ENCODE results near the gene HNRNPAB.
"Not testable (repeated sequence)": the region's sequence is repeated elsewhere in the genome, so short reads cannot be mapped to it uniquely, and the experiment has no call there.

The HNRNPAB gene

DNA sequence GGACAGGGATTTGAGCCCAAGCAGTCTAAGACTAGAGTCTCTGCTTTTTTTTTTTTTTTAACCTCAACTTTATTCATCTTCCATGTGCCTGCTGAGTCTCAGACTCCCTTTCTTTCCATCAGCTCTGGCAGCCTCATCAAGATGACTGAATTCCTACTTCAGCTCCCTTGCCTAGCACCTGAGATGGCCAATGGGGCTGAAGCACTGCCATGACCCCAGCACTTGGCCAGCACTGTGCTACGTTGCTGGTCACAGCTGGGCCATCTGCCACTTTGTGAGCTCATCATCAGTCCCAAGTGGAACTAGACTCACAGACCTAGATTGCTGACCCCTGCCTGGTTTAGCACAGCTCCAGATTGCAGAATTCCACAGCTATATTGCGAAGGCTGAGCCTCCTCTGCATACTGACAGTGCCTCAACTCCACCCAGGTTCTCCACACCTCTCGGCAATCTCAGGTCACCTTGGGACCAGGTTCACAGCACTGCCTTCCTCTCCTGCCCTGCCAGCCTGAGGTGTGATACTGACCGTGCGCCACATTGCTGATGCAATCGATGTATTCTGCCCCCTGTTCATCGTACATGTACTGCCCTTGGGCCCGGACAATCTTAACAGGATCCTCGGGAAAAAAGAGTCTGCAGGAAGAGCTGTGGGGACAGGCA lies 26.7 kb downstream of the HNRNPAB start:
- no peak for DNase-seq (ENCODE audit: low read depth in 2 of 2)

DNA sequence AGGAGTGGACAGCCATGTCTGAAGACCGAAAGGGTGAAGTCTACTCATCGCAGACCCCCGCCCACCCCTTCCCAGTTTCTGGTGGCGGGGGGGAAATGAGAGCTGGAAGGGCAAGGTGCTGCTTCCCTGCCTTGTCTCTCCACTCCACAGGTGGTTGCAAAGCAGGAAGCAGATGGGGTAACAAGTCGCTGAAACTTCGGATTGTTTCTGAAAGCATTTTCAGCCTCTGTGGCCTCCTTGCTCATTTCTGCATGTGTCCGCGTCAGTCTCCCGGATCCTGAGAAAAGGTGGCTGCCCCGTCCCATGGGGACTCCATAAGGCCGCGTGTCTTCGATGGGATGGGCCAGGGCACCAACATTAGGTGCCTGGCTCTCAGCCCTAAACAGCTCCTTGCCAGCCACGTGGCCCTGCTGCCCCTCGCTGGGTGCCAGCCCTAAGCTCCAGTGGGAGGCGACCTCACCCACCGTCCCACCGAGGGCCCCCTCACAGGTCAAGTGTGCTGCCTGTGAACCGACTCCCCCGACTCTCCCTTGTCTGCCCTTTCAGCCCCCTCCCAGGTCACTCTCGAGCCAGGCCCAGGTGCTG lies 27.3 kb downstream of the HNRNPAB start:
- no peak for DNase-seq (ENCODE audit: low read depth in 2 of 2)

DNA sequence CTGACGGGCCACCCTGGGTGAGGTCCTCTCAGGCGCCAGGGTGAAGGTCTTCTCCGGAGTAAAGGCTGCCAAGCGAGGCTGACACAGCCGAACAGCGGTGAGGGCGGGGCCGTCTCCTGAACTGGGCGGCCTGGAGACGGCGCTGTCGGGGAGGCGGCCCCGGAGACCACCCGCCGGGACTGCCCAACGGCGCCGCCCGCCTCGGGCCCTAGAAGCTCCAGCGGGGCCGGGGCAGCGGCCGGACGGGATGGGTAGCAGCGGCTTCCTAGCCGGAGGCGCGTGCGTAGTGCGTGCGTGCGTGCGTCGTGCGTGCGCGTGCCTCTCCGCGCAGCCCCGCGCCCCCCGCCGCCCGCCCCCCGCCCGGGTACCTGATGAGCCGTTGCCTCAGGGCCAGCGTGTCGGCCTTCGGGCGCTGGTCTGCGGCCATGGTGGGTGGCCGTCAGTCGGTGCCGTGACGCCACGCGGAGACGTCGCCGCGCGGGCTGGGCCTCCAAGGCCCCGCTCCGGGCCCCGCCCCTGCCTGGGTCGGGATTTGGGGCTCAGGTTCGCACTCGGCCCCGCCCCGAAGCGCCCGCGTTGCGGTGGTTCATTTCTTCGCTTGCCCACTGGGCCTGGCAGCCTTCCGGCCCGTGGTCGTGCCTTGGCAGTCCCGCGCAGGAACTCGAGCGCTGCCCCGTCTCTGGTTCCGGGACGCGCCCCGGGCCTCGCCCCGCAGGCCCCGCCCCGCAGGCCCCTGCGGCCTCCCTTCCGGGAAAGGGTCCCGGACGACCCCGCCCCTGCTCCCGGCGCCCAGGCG lies 28.0 kb downstream of the HNRNPAB start, which contains the start of gene PHYKPL:
TSS of gene PHYKPL (minus strand) at position 679 of the 796 bp plus-strand sequence. CDS start at position 427, 252 bp downstream.
- peak; percentile 17 to 39 for DNase-seq (ENCODE audit: low read depth in 2 of 2)

DNA sequence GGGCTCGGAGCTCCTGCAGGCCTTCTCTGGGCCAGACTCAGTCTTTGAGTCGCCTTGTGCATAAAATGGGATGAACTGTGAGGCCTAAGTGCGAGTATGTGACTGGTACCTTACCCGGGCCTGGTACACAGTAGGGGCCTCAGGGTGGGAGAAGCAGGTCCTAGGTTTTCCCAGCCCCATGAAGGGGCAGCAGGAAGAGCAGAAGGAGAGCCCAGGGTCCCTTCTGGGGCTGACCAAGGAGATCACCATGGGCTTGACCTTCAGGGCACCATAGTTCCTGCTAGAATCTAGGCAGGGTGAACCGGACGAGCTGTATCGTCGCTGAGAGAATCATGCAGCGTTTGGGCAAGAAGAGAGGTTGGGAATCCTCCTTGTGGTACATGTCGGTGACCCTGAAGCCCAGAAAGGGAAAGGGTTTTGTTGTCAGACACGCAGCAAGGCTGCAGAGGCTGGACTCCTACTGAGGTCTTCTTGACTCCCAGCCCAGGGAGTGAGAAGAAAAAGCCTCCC lies 28.6 kb downstream of the HNRNPAB start:
- no peak for DNase-seq (ENCODE audit: low read depth in 2 of 2)

DNA sequence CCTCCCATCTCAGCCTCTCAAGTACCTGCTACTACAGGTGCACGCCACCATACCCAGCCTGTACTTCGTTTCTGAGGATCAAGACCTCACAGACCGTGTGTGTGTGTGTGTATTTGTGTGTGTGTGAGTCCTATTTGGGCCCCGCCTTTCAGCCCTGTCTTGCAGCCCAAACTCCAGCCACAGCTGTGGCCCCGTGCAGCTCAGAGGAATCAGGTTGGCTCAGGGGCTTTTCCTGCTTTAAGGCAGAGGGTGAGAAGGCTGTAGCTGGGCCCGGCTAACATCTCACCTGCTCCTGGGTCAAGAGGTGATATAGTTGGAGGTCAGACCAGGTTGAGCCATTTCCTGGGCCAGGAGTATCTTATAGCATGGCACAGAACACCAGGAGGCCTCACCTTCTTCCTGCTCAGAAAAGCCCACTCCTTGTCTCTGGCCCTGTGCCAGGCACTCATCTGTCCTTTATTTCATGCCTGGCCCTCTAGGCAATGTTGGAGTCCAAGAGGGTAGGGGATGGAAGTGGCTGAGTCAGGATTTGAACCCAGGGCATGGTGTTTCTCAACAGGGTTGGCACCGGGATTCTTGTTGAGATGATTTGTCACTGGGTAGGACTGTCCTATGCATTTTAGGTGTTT lies 29.9 kb downstream of the HNRNPAB start:
- no peak for DNase-seq (ENCODE audit: low read depth in 2 of 2)

DNA sequence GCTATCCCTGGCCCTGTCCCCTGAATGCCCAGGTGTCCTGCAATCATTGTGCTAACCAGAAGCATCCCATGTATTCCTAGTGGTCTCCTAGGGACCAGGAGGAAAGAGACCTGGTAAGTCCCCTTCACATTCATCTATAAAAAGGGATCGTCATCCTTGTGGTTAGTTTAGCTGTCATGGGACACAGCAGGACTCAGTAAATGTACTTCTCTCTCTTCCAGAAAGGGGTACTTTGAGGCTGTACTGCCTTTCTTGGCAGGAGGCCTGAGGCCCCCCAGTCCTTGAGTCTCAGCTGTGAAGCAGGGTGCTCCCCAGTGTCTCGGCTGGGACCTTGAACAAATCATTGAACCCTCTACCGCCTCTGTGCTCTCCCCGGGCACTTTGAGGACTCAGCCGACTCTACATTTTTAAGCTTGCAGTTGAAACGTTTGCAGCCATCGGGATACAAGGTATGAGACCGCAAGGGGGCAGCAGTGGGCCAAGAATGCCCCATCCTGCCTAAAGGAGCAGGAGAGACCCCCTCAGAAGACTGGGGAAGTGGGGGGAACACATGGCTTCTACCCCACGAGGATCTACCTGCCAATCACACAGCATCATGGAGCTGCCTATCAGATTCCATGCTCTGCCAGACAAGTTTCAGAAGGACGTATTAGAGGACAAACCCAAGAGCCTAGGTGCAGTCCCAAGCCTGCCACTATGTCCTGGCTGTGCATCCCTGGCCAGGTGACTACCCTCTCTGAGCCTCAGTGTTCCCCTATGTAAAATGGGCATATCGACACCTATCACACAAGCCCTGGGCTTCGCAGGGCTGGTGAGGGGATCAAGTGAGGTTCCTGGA lies 30.6 kb downstream of the HNRNPAB start:
- peak; percentile 41 to 56 for DNase-seq (ENCODE audit: low read depth in 2 of 2)

DNA sequence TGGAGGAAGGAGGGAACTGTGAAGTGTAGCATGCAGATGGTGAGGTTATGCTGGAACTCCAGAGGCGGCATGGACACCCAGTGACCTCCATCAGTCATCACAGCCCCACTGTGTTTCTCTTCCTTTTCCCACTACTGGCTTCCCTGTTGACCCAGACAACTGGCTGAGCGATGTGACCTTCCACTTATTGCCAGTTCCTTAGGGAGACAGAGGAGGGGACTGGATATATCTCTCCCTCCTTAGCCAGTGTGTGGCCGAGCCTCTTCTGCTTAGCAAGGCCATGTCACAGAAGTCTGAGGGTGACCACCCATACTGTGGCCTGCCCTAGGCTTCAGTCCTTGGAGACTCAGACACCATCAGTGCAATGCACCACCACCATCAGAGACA lies 31.2 kb downstream of the HNRNPAB start:
- no peak for DNase-seq (ENCODE audit: low read depth in 2 of 2)

DNA sequence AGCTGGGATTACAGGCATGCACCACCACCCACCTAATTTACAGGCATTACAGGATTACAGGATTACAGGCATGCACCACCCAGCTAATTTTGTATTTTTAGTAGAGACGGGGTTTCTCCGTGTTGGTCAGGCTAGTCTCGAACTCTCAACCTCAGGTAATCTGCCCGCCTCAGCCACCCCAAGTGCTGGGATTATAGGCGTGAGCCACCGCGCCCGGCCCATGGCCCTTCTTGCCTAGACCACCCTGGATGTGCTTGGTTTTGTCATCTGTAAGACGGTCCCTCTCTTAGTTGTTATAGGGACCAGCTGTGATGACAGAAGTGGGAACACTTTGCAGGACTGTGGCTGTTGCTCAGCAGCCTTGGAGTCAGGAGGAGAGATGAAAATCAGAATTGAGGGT lies 31.8 kb downstream of the HNRNPAB start:
- DNase-seq (ENCODE audit: low read depth in 2 of 2): no peak

DNA sequence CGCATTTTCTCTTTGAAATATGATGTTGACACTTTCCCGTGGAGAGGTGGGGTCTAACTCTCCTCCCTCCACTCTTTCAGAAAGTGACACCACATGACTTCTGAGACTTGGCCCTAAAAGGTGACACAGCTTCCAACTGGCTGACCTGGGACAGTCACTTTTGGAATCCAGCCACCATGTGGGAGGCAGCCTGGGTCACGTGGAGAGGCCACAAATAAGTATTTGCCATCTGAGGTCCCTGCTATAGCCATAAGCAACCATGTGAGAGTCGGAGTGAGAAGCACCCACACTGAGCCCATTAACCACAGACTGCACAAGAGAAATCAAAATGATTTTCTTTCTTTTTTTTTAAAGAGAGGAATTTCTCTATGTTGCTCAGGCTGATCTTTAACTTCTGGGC lies 32.3 kb downstream of the HNRNPAB start:
- no peak for DNase-seq (ENCODE audit: low read depth in 2 of 2)

DNA sequence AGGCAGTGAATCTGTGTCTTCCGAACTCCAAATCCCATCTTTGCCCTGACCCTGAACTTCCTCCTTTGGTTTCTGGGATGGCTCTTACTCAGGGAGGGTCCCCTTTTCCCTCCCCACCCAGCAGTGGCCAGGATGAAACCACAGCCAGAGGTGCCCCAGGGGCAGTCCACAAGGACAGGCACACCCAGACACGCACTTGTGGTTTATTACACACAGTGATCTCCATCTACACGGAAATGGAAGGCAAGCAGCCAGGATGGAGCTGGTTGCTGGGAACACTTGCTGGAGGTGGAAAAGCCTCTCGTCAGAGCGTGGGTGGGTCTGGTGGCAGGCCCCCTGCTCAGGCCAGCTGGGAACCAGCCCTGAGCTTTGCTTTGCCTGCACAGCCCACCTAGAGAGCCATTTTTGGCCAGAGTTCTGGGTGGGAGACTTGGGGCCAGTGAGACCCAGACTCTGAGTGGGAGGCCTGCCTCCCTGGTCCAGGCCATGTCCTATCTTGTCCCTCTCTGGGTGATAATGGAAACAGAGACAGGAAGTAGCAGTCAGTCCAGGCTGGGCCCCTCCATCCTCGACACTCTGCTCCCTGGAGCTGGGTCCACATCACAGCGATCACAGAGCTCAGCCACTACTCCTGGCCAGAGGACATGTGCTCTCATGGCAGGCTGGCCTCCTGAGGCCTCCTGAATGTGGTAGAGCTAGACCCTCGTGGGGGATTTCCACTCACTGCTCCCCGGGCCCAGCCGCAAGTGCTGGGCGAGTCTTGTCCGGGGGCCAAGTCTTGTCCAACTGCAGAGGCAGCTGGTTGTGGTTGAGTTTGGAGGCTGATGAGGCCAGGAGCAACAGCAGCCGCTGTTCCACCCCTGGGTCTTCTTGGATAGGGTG lies 33.3 kb downstream of the HNRNPAB start:
- DNase-seq (ENCODE audit: low read depth in 2 of 2): no peak

DNA sequence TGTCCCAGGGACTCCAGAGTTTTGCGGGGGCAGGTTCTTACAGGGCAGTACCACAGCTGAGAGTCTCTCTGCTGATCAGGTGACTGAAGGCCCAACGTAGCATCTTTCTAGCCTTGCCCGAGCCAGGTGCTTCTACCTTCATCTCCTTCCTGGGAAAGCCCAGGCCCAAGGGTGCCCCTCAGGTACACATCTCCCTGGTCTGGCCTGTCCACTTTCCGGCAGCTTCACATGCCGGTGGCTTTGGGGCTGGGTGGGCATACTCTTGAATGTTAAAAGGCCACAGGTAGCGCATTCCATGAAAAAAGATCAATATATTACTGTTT lies 33.9 kb downstream of the HNRNPAB start:
- DNase-seq (ENCODE audit: low read depth in 2 of 2): no peak

DNA sequence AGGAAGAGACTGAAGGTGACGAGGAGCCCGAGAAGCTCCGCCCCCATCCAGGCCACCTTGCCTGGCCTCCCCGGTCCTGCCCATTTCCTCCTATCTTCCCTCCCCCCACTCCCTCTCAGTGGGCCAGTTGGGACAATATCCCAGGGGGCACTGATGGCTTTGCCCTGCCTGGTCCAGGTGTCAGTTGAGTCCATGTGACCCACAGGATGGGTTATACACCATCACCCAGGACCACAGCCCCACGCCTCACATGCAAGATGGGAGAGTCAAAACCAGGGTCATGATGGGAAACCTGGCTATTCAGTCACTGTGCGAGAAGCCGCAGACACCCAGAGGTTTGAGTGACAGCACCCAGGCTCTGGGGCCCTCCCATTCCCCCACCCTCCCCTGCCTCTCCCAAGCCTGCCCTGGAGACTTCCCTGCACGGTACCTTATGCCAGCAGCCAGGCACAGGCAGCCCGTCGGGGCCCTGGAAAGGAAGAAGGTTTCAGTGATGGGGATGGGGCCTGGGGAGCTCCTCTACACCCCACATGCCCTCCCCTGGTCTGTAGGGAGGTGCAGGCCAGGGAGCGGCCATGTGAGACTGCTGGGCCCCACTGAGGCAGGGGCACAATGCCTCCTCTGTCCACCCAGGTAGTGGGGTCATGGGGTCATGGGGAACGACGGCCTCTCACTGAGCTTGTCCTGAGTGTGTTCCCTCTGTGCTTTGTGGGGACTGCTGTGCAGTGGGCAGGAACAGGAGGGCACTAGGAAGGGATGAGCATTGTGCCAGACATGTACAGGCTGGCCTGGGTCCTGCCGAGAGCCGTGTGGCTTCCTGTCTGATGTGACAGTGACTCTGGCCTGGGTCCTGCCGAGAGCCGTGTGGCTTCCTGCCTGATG lies 34.6 kb downstream of the HNRNPAB start:
- DNase-seq (ENCODE audit: low read depth in 2 of 2): no peak

DNA sequence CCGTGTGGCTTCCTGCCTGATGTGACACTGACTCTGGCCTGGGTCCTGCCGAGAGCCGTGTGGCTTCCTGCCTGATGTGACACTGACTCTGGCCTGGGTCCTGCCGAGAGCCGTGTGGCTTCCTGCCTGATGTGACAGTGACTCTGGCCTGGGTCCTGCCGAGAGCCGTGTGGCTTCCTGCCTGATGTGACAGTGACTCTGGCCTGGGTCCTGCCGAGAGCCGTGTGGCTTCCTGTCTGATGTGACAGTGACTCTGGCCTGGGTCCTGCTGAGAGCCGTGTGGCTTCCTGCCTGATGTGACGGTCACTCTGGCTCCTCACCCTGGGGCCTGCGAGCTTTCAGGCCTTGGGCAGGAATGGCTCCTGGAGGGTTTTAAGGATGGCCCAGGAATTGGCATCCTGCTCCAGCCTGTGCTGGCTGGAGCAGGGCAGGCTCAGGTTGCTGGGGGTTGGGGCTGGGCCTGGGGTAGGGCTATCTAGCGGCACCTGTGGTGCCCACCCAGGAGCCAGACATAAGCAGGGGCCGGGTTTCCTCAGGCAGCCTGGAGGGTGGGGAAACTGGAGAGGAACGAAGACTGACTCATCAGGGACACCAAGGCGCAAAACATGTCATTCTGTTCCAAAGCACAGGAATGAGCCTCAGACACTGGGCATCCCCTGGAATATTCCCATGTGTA lies 35.4 kb downstream of the HNRNPAB start:
- not testable (repeated sequence) for DNase-seq (ENCODE audit: low read depth in 2 of 2)

DNA sequence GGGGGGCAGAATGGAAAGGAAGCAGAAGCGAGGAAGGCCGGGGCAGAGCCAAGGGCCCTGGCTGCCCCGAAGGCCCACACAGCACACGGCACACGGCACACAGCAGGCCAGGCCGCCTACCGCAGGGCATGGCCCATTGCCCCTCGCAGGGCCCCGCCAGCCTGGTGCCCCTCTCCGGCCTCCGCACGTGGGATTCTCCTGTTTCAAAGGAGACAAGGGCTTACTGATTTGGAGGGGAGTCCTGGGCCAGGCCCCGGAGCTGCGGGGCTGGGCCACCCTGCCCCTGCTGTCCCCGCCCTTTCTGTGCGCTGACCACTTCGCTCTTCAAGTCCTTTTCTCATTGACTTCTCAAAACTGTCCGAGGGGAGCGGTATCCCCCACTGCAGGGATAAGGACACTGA lies 36.0 kb downstream of the HNRNPAB start:
- DNase-seq (ENCODE audit: low read depth in 2 of 2): no peak

DNA sequence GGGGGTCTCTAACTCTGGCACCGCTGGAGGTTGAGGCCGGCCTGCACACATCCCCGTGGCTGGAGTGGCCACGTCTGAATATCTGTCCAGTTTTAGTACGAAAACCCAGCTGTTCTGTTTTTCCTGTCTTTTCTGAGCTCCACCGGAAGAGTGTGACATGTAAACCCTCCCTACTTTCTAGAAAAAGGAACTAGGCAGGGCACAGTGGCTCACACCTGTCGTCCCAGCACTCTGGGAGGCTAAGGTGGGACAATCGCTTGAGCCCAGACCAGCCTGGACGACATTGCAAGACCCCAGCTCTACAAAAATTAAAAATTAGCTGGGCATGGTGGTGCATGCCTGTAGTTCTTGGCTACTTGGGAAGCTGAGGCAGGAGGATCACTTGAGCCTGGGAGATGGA lies 36.4 kb downstream of the HNRNPAB start:
- no peak for DNase-seq (ENCODE audit: low read depth in 2 of 2)

DNA sequence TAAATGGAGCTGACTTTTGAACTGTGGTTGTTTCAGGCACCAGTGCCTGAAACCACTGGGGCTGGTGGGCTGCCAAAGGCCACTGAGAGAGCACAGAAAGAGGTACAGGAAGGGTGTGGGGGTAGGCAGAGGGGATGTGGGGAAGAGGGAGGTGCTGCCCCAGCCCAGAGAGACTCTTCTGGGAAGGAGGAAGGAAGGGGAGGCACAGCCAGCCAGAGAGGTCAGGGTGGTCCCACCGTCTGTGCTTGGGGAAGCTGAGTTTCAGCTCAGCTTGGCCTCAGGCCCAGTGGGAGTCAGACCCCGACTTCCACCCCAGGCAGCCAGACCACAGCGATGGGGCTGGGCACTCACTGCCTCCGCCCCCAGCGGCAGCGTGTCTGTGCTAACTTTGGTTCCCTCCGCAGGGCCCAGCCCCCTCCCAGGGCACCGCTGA lies 36.9 kb downstream of the HNRNPAB start:
- DNase-seq (ENCODE audit: low read depth in 2 of 2): no peak

DNA sequence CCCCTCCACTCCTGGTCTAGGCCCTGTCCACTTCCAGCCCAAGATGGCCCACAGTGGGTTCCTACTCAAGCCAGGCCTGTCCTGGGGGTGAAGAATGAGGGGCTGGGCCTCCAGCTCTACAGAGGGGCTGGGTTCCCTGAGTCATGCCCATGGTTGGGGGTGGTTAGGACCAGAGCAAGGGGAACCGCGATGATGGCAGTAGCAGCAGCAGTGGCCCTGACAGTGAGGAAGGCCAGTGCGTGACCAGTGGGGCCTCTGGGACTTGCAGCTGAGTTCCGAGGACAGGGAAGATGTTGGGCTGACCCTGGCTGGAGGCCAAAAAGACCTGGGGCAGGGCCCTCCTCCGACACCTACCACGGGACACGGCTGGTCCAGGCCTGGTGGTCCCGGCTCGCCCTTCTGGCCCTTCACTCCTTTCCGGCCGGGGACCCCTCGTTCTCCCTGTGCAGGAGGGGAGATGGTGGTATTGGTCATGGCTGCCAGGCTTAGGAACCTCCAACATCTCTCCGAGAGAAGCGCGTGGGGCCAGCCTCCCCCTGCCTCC lies 37.4 kb downstream of the HNRNPAB start:
- DNase-seq (ENCODE audit: low read depth in 2 of 2): no peak

DNA sequence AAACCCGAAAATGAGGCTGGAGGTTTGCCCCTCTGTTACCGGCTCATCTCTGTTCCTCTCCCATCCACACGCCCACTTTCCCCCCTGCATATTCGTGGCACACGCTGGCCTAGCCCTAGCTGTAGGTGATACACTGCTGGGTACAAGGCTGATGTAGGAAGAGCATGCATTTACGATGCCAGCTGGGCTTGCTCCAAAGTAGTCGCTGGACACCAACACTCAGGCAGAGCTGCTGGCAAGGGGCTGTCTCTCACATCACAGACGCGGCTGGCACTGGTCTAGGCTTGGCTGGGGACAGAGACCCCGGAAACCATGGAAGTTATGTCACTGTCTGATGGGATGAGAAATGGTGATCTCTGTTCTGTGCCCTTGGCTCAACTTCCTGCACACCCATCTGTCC lies 38.1 kb downstream of the HNRNPAB start:
- DNase-seq (ENCODE audit: low read depth in 2 of 2): no peak

DNA sequence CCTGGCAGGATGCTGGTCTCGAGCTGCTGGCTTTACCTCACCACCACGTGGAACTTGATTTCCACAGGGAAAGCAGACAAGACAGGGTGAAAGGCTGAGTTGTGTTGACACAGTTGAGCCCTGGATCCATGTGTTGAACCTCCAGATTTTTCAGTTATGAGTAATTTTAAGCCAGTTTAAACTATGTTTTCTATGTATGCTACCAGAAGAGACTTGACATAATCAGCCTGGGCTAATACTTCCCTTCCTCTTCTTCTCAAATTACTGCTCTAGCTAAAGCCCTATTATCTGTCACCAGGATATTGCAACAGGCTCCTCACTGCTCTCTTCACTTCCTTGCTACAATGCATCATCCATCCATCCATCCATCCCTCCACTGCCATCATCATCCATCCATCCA lies 40.2 kb downstream of the HNRNPAB start:
- DNase-seq (ENCODE audit: low read depth in 2 of 2): no peak
